Measurements from ENCODE around the gene CENPT. TPM values are rescaled to one million over a fixed set of nuclear protein-coding genes. Genes with fewer than 3 reads are reported as not detected.

Gene CENPT
- total RNA-seq, 1 donor from 2014 or later, result 36.2 TPM

GRCh38 chr16:67804853-67805542 is 42.5 kb downstream of the CENPT start:
- Histone ChIP-seq H3K4me2 (peak overlapping the region; percentile 98), H3F3A (ENCODE audit: low read depth) (peaks cover 9% of the 10 kb centered on the region), H3K27me3 (no peaks in the 10 kb centered on the region), H4K20me1 (ENCODE audit: low read depth) (peaks cover 21% of the 10 kb centered on the region), H3K36me3 (no peaks in the 10 kb centered on the region), H3K9me3 (ENCODE audit: low read depth) (no peaks in the 10 kb centered on the region), H3K27ac (no peak overlapping the region), H3K79me2 (ENCODE audit: low read depth) (peaks cover 62% of the 10 kb centered on the region), H2AFZ (replicated peaks) (no peak overlapping the region), H3K9ac (peak overlapping the region; percentile 97), H3K4me3 (peak overlapping the region; percentile 98), H3K4me1 (peaks cover 6% of the 10 kb centered on the region)
- Mint-ChIP-seq H3K27me3 (ENCODE audit: insufficient read depth, low read depth) (peaks cover 2% of the 10 kb centered on the region), H3K9me3 (no peaks in the 10 kb centered on the region), H3K36me3 (peaks cover 14% of the 10 kb centered on the region), H3K4me1 (peaks cover 14% of the 10 kb centered on the region), H3K4me3 (peak overlapping the region; percentile 92), H3K27ac (peak overlapping the region; percentile 81)
- TF ChIP-seq EZH2 (IDR thresholded peaks at IDR 0.05), result no peak
- TF ChIP-seq EZH2phosphoT487 (IDR thresholded peaks at IDR 0.05), result no peak
- no peak for TF ChIP-seq CTCF (IDR thresholded peaks at IDR 0.05)
- no peak for DNase-seq (ENCODE audit: low spot score)

- no peak for TF ChIP-seq EZH2phosphoT487 (IDR thresholded peaks at IDR 0.05)
- TF ChIP-seq EZH2 (IDR thresholded peaks at IDR 0.05), result no peak
- no peak for TF ChIP-seq CTCF (IDR thresholded peaks at IDR 0.05)
- Histone ChIP-seq H3K9ac (no peak overlapping the region), H3K4me2 (no peak overlapping the region), H3K9me3 (ENCODE audit: low read depth) (no peaks in the 10 kb centered on the region), H3K79me2 (ENCODE audit: low read depth) (peaks cover 67% of the 10 kb centered on the region), H3K27me3 (no peaks in the 10 kb centered on the region), H3K4me1 (peaks cover 6% of the 10 kb centered on the region), H3K27ac (no peak overlapping the region), H3K4me3 (no peak overlapping the region), H3K36me3 (no peaks in the 10 kb centered on the region), H3F3A (ENCODE audit: low read depth) (peaks cover 9% of the 10 kb centered on the region), H4K20me1 (ENCODE audit: low read depth) (peaks cover 27% of the 10 kb centered on the region), H2AFZ (replicated peaks) (no peak overlapping the region)
- Mint-ChIP-seq H3K9me3 (no peaks in the 10 kb centered on the region), H3K4me3 (peak overlapping the region; percentile 92), H3K4me1 (peaks cover 14% of the 10 kb centered on the region), H3K27ac (no peak overlapping the region), H3K27me3 (ENCODE audit: insufficient read depth, low read depth) (peaks cover 2% of the 10 kb centered on the region), H3K36me3 (peaks cover 18% of the 10 kb centered on the region)
- no peak for DNase-seq (ENCODE audit: low spot score)
These were observed 43.6 kb downstream of the CENPT start for GRCh38 chr16:67803894-67804293.

GRCh38 chr16:67801883-67802282 is 45.6 kb downstream of the CENPT start:
- H3K4me2 ChIP-seq, result no peak overlapping the region
- H3K9ac ChIP-seq, result no peak overlapping the region
- TF ChIP-seq CTCF (IDR thresholded peaks at IDR 0.05) (no peak), EZH2 (IDR thresholded peaks at IDR 0.05) (no peak), EZH2phosphoT487 (IDR thresholded peaks at IDR 0.05) (no peak)
- peaks cover 6% of the 10 kb centered on the region for H3K4me1 ChIP-seq
- H4K20me1 ChIP-seq (ENCODE audit: low read depth), result peaks cover 27% of the 10 kb centered on the region
- H3K36me3 Mint-ChIP-seq, result peaks cover 22% of the 10 kb centered on the region
- no peak overlapping the region for H3K4me3 Mint-ChIP-seq
- peaks cover 3% of the 10 kb centered on the region for H3F3A ChIP-seq (ENCODE audit: low read depth)
- H3K4me1 Mint-ChIP-seq, result peaks cover 9% of the 10 kb centered on the region
- H3K27me3 ChIP-seq, result no peaks in the 10 kb centered on the region
- no peaks in the 10 kb centered on the region for H3K9me3 ChIP-seq (ENCODE audit: low read depth)
- H3K36me3 ChIP-seq, result no peaks in the 10 kb centered on the region
- no peak overlapping the region for H3K27ac Mint-ChIP-seq
- H3K9me3 Mint-ChIP-seq, result no peaks in the 10 kb centered on the region
- H3K79me2 ChIP-seq (ENCODE audit: low read depth), result peaks cover 85% of the 10 kb centered on the region
- peaks cover 2% of the 10 kb centered on the region for H3K27me3 Mint-ChIP-seq (ENCODE audit: insufficient read depth, low read depth)
- no peak overlapping the region for H2AFZ ChIP-seq (replicated peaks)
- no peak for DNase-seq (ENCODE audit: low spot score)
- no peak overlapping the region for H3K27ac ChIP-seq
- no peak overlapping the region for H3K4me3 ChIP-seq

Measured in neural progenitor cell (in vitro differentiated cells).